Measurements from ENCODE around the gene FASN. TPM values are rescaled to one million over a fixed set of nuclear protein-coding genes. Genes with fewer than 3 reads are reported as not detected.

FASN gene
- total and polyA plus RNA-seq, 2 of the 13 experiments (the other 11 are each of a cell fraction or from before 2014, with no cell fraction given): 51.7 to 101 TPM

GRCh38 chr17:82065638-82066303 is 32.3 kb downstream of the FASN start, which contains the start of gene DUS1L (continued):
- peak; percentile 62 for TF ChIP-seq ZNF18 (CRISPR knock-in tag; IDR thresholded peaks at IDR 0.05; ENCODE audit: insufficient replicate concordance)
- TF ChIP-seq ZNF20 (CRISPR knock-in tag; IDR thresholded peaks at IDR 0.05): no peak
- TF ChIP-seq NFE2L1 (CRISPR knock-in tag; IDR thresholded peaks at IDR 0.05; ENCODE audit: borderline replicate concordance): peak; percentile 79; the same call in 1 of the 2 replicates
- TF ChIP-seq ZNF44 (CRISPR knock-in tag; IDR thresholded peaks at IDR 0.05): peak; percentile 86; the same call in 1 of the 2 replicates
- no peak for TF ChIP-seq ZNF24 (IDR thresholded peaks at IDR 0.05)
- TF ChIP-seq HOXD1 (CRISPR knock-in tag; IDR thresholded peaks at IDR 0.05): peak; percentile 79; the same call in 1 of the 2 replicates
- peak; percentile 50; the same call in 1 of the 2 replicates for TF ChIP-seq ZNF296 (CRISPR knock-in tag; conservative IDR thresholded peaks at IDR 0.05)
- 0 out of 2 replicates have a peak, but pooled peaks have one; percentile 9 for TF ChIP-seq SUZ12 (IDR thresholded peaks at IDR 0.05; ENCODE audit: low read depth, low read length)
- peak; percentile 98 for TF ChIP-seq ZBTB2 (CRISPR knock-in tag; IDR thresholded peaks at IDR 0.05; ENCODE audit: low read depth)
- TF ChIP-seq JUNB (CRISPR knock-in tag; IDR thresholded peaks at IDR 0.05; ENCODE audit: borderline replicate concordance): no peak
- no peak for TF ChIP-seq CBX2 (IDR thresholded peaks at IDR 0.05; ENCODE audit: low read depth, low read length)
- peak; percentile 60; the same call in 1 of the 2 replicates for TF ChIP-seq CBX2 (CRISPR knock-in tag; IDR thresholded peaks at IDR 0.05; ENCODE audit: low read depth)
- peak; percentile 84; the same call in 1 of the 2 replicates for TF ChIP-seq HNF4G (IDR thresholded peaks at IDR 0.05; ENCODE audit: borderline replicate concordance, low read depth, low read length)
- peak; percentile 89 for TF ChIP-seq HNF4G (CRISPR knock-in tag; IDR thresholded peaks at IDR 0.05; ENCODE audit: borderline replicate concordance, low read depth)
- TF ChIP-seq ZNF207 (IDR thresholded peaks at IDR 0.05; ENCODE audit: borderline replicate concordance): no peak
- TF ChIP-seq ZNF253 (CRISPR knock-in tag; IDR thresholded peaks at IDR 0.05; ENCODE audit: borderline replicate concordance): no peak
- TF ChIP-seq ZSCAN30 (CRISPR knock-in tag; IDR thresholded peaks at IDR 0.05): 0 out of 2 replicates have a peak, but pooled peaks have one; percentile 52
- TF ChIP-seq ZNF607 (CRISPR knock-in tag; IDR thresholded peaks at IDR 0.05; ENCODE audit: borderline replicate concordance): peak; percentile 80
- peak; percentile 82; the same call in 1 of the 2 replicates for TF ChIP-seq ZNF772 (CRISPR knock-in tag; IDR thresholded peaks at IDR 0.05)
- TF ChIP-seq ZZZ3 (CRISPR knock-in tag; IDR thresholded peaks at IDR 0.05; ENCODE audit: borderline replicate concordance): peak; percentile 97
- peak; percentile 71 for TF ChIP-seq RBM39 (IDR thresholded peaks at IDR 0.05; ENCODE audit: low read depth, low read length, poor library complexity, severe bottlenecking)
- peak; percentile 61; the same call in 1 of the 2 replicates for TF ChIP-seq ARNTL (CRISPR knock-in tag; IDR thresholded peaks at IDR 0.05)
- TF ChIP-seq ZNF281 (CRISPR knock-in tag; IDR thresholded peaks at IDR 0.05; ENCODE audit: borderline replicate concordance): peak; percentile 75; the same call in 1 of the 2 replicates
- TF ChIP-seq ZNF136 (CRISPR knock-in tag; IDR thresholded peaks at IDR 0.05; ENCODE audit: low read depth): no peak
- TF ChIP-seq REXO4 (CRISPR knock-in tag; IDR thresholded peaks at IDR 0.05; ENCODE audit: borderline replicate concordance): no peak

All from HepG2 (cell line).